Measurements from ENCODE around the gene PLCL2. TPM values are rescaled to one million over a fixed set of nuclear protein-coding genes. Genes with fewer than 3 reads are reported as not detected.

Gene PLCL2
- total and polyA plus RNA-seq, 8 donors, result 1.8 to 12.1 (median 7.4) TPM

DNA sequence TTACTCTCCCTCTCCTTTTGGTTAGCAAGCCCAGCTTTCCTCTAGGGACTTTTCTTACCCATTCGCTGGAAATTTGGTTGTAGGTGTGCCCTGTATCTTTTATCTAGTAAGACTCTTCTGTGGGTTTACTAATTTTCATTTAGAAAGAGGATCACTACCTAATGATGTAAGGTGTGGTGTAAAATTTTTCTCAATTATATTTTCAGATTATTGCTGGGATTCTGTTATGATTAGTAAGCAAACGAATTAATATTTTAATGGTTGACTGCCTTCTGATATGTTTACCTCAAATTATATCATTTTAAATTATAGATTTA, 28.5 kb downstream of the PLCL2 start:
- Histone ChIP-seq H3K4me1 (peaks cover 2 to 19% (median 9%) of the 10 kb centered on the region in 3 donors), H3K27ac (no peak overlapping the region), H3K9me3 (no peaks in the 10 kb centered on the region), H3K27me3 (no peaks in the 10 kb centered on the region), H3K4me3 (no peak overlapping the region), H3K36me3 (no peaks in the 10 kb centered on the region)
- ATAC-seq (no peak), FAIRE-seq (no peak), DNase-seq (no peak)
- 75 to 80% methylated on average over 2 of the region's 2 CpGs for WGBS, 2 donors
- intact Hi-C loops (cut with DNase I), result no loop called here
- TF ChIP-seq, protein P1, sequence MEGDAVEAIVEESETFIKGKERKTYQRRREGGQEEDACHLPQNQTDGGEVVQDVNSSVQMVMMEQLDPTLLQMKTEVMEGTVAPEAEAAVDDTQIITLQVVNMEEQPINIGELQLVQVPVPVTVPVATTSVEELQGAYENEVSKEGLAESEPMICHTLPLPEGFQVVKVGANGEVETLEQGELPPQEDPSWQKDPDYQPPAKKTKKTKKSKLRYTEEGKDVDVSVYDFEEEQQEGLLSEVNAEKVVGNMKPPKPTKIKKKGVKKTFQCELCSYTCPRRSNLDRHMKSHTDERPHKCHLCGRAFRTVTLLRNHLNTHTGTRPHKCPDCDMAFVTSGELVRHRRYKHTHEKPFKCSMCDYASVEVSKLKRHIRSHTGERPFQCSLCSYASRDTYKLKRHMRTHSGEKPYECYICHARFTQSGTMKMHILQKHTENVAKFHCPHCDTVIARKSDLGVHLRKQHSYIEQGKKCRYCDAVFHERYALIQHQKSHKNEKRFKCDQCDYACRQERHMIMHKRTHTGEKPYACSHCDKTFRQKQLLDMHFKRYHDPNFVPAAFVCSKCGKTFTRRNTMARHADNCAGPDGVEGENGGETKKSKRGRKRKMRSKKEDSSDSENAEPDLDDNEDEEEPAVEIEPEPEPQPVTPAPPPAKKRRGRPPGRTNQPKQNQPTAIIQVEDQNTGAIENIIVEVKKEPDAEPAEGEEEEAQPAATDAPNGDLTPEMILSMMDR (IDR thresholded peaks at IDR 0.05), result no peak

DNA sequence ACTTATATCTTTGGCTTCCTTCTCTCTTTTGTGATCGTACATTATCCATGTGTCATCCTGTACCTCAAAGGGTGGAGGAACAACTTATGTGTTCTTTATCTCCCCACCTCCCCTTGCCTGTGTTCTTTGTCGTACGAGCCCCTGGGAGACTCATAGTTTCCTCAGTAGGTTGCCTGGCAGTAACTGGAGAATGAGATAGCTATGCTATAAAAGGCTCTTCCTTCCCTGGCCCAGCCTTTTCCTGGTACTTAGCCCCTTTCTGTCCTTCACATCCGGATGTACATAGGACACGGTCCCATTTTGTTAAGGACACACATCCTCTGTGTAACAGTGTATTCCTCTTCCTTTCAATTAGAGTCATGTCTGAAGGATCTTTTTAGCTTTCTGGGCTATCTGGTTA, 32.1 kb downstream of the PLCL2 start:
- TF ChIP-seq, protein P1 (IDR thresholded peaks at IDR 0.05), result no peak
- 57 to 58% methylated on average over 5 of the region's 5 CpGs for WGBS, 2 donors
- intact Hi-C loops (cut with DNase I), result no loop called here
- peaks cover 24 to 40% (median 25%) of the 10 kb centered on the region in 3 donors for H3K4me1 ChIP-seq
- no peak for DNase-seq
- no peaks in the 10 kb centered on the region for H3K9me3 ChIP-seq
- H3K36me3 ChIP-seq, result no peaks in the 10 kb centered on the region
- peak in 1 of 4 donors; percentile 28 for ATAC-seq
- no peaks in the 10 kb centered on the region for H3K27me3 ChIP-seq
- no peak overlapping the region for H3K4me3 ChIP-seq
- no peak overlapping the region for H3K27ac ChIP-seq
- no peak for FAIRE-seq

DNA sequence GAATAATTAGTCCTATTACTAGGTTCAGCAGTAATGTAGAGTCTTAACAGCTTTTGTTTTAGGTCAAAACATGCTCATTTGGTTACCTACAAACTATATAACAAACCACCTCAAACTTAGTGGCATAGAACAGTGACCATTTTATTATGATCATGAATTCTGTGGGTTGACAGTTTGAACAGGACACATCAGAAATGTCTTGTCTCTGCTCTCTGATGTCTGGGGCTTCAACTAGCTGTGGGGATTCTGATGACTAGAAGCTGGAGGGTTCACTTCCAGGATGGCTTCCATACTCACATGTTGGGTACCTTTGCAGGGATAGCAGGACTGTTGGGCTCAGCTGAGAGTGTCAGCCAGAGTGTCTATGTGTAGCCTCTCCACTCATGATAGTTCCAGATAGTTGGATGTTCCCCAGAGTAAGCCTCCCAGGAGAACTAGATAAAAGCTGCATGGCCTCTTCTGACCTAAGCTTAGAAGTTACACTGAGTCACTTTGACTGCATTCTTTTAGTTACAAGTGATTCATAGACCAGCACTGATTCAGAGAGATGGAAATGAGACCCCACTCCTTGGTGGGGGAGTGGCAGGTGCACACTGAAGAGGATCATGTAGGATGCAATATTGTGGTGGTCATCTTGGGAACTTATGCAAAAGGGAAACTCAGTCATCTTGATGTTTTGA, 32.6 kb downstream of the PLCL2 start:
- no peak overlapping the region for H3K4me3 ChIP-seq
- H3K9me3 ChIP-seq, result no peaks in the 10 kb centered on the region
- TF ChIP-seq, protein P1 (IDR thresholded peaks at IDR 0.05), result no peak
- FAIRE-seq (no peak), ATAC-seq (peak in 1 of 4 donors; percentile 10), DNase-seq (no peak)
- H3K27me3 ChIP-seq, result no peaks in the 10 kb centered on the region
- peak overlapping the region in 1 of 4 donors; percentile 19 for H3K27ac ChIP-seq
- intact Hi-C loops (cut with DNase I), result no loop called here
- H3K36me3 ChIP-seq, result no peaks in the 10 kb centered on the region
- peaks cover 24 to 40% (median 25%) of the 10 kb centered on the region in 3 donors for H3K4me1 ChIP-seq

DNA sequence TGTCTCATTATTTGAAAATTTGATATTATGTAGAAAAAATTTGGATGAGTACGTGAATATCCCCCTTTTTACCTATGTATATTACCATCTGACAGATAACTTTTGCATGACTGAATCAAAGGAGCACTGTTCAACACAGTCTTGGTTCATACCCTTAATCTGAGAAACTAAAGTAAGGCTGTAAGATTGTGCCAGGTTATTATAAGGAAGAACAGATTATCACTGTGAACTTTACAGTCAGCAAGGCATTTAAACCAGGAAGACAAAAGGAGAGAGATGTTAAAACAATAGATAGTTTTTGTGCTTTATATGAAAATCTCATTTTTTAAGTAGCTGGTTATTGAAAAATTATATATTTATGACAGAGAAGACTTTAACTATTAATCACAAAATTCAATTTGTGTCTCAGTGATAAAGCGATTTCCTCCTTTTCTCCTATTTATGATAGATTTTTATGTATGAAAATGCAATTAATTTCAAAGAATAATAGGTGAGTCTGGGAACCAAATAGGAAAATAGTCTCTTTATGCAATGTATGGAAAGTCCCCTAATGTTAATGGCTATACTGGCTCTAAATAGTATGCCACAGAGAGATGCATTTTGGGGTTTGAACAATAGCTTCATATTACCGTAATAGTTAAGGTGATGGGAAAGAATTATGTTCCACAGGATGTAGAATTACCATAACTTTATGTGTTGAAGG, 33.4 kb downstream of the PLCL2 start:
- 40 to 52% methylated on average over 3 of the region's 3 CpGs for WGBS, 2 donors
- H3K9me3 ChIP-seq, result no peaks in the 10 kb centered on the region
- TF ChIP-seq, protein P1 (IDR thresholded peaks at IDR 0.05), result no peak
- FAIRE-seq (no peak), DNase-seq (no peak), ATAC-seq (peak in 3 of 4 donors; percentile 28 to 50 (median 35))
- H3K36me3 ChIP-seq, result no peaks in the 10 kb centered on the region
- H3K27me3 ChIP-seq, result no peaks in the 10 kb centered on the region
- intact Hi-C loops (cut with DNase I), result no loop called here
- H3K4me1 ChIP-seq, result peaks cover 24 to 40% (median 25%) of the 10 kb centered on the region in 3 donors
- H3K4me3 ChIP-seq, result no peak overlapping the region
- peak overlapping the region in 2 of 4 donors; percentile 19 to 68 for H3K27ac ChIP-seq

DNA sequence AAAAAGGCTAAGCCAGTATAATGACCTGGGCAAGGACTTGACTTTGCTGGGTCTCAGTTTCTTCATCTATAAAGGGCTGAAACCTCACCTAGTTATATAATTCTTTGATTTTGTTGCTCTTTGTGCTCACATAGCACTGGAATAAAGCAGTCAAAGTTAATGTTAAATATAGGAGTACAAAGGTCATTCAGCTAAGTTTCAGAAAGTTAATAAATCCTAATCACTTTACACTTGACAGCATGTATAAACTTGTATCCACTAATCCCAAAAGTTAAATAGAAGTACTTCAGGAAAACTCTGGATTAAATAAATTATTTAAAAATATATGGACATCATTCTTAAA, 33.9 kb downstream of the PLCL2 start:
- H3K4me1 ChIP-seq, result peaks cover 24 to 40% (median 25%) of the 10 kb centered on the region in 3 donors
- no peaks in the 10 kb centered on the region for H3K36me3 ChIP-seq
- peak overlapping the region in 2 of 4 donors; percentile 19 to 68 for H3K27ac ChIP-seq
- FAIRE-seq (peak; percentile 81), ATAC-seq (peak; percentile 73 to 94 (median 89)), DNase-seq (no peak)
- TF ChIP-seq, protein P1 (IDR thresholded peaks at IDR 0.05), result no peak
- H3K27me3 ChIP-seq, result no peaks in the 10 kb centered on the region
- no peaks in the 10 kb centered on the region for H3K9me3 ChIP-seq
- intact Hi-C loops (cut with DNase I), result no loop called here
- H3K4me3 ChIP-seq, result no peak overlapping the region
